Fibroblast of upper back skin (primary cell): ENCODE measurements around the gene LDLRAD1.
"Not testable (repeated sequence)": the region's sequence is repeated elsewhere in the genome, so short reads cannot be mapped to it uniquely, and the experiment has no call there.

Source experiments
- DNase-seq: peaks from one replicate; pipeline ENCODE4 v3.0.0-alpha.2; 2013

The LDLRAD1 gene

GRCh38 chr1:54016343-54017282, 1.4 kb downstream of the LDLRAD1 start:
- no peak for DNase-seq

- no peak for DNase-seq
Measured at GRCh38 chr1:54014009-54014629, 3.9 kb downstream of the LDLRAD1 start.

- no peak for DNase-seq
Measured at GRCh38 chr1:54013393-54014008, 4.5 kb downstream of the LDLRAD1 start.

GRCh38 chr1:54012863-54013262, 5.1 kb downstream of the LDLRAD1 start:
- DNase-seq, result no peak

- DNase-seq, result no peak
Measured at GRCh38 chr1:54012008-54012325, 6.0 kb downstream of the LDLRAD1 start.

GRCh38 chr1:54011316-54012007, 6.5 kb downstream of the LDLRAD1 start:
- no peak for DNase-seq

- DNase-seq, result no peak
Measured at GRCh38 chr1:54010415-54011117, 7.4 kb downstream of the LDLRAD1 start.

- no peak for DNase-seq
Measured at GRCh38 chr1:54009406-54009805, 8.6 kb downstream of the LDLRAD1 start.

- DNase-seq, result no peak
Measured at GRCh38 chr1:54008876-54009275, 9.1 kb downstream of the LDLRAD1 start.

GRCh38 chr1:54007613-54008012, 10.4 kb downstream of the LDLRAD1 start:
- DNase-seq, result no peak

GRCh38 chr1:54006508-54006907, 11.5 kb downstream of the LDLRAD1 start:
- DNase-seq, result no peak

GRCh38 chr1:54004481-54005049, 13.4 kb downstream of the LDLRAD1 start:
- no peak for DNase-seq

GRCh38 chr1:54003750-54004480, 14.1 kb downstream of the LDLRAD1 start:
- not testable (repeated sequence) for DNase-seq

GRCh38 chr1:54003249-54003646, 14.7 kb downstream of the LDLRAD1 start:
- no peak for DNase-seq

GRCh38 chr1:54002544-54003248, 15.3 kb downstream of the LDLRAD1 start:
- DNase-seq, result no peak

- no peak for DNase-seq
Measured at GRCh38 chr1:54001591-54001990, 16.4 kb downstream of the LDLRAD1 start.

GRCh38 chr1:53999920-54000319, 18.1 kb downstream of the LDLRAD1 start:
- no peak for DNase-seq

GRCh38 chr1:53998223-53998622, 19.8 kb downstream of the LDLRAD1 start:
- DNase-seq, result no peak

GRCh38 chr1:53995683-53996082, 22.3 kb downstream of the LDLRAD1 start:
- DNase-seq, result no peak

GRCh38 chr1:53994516-53994915, 23.5 kb downstream of the LDLRAD1 start:
- not testable (repeated sequence) for DNase-seq
